OCI-LY7 (cell line): Measurements from ENCODE around the gene NTN4.

Source experiments
- CTCF ChIP-seq: fragments of 200-600 bp; sonication (generic); conservative IDR thresholded peaks from 2 replicates; pipeline ENCODE4 v1.5.1; 2014; ENCODE audit warnings: mild to moderate bottlenecking, antibody characterized with exemption, low read length, moderate library complexity, mixed read lengths
- EZH2phosphoT487 ChIP-seq: fragments of 200-600 bp; sonication (generic); IDR thresholded peaks from 2 replicates; pipeline ENCODE4 v1.6.1; 2018; ENCODE audit warnings: low read depth, borderline replicate concordance, mild to moderate bottlenecking, mixed run types, antibody characterized with exemption, low read length, moderate library complexity, mixed read lengths

GRCh38 chr12:95710386-95710785, 80.2 kb downstream of the NTN4 start:
- TF ChIP-seq CTCF (no peak), EZH2phosphoT487 (no peak)
